Spleen (tissue), 7 donors: ENCODE results near the gene GRPR.

ENCODE experiments used
- POLR2A ChIP-seq, 3 donors: fragments of 450-650 bp; IDR thresholded peaks; one replicate each; pipeline ENCODE4 v1.5.1; 2017; ENCODE audit warnings: antibody characterized with exemption in 3 of 3, mild to moderate bottlenecking in 1 of 3
- POLR2AphosphoS5 ChIP-seq, 3 donors: sonication (generic); formaldehyde crosslinking; IDR thresholded peaks; one replicate each; pipeline ENCODE4 v1.5.1; 2017; ENCODE audit warnings: antibody characterized with exemption in 3 of 3
- TF ChIP-seq, protein P1 (sequence below), 11 experiments: fragments of 200-600 bp in 7 of 11; fragments of 450-650 bp in 4 of 11; sonication (generic) in 4 of 11; IDR thresholded peaks in 8 of 11; conservative IDR thresholded peaks in 3 of 11; 1 replicate in 7 of 11; 2 replicates in 4 of 11; pipeline versions ENCODE4 v1.4.0 to v1.8.0; 2016 to 2021; ENCODE audit warnings: antibody characterized with exemption in 11 of 11, inconsistent platforms in 4 of 11, mild to moderate bottlenecking in 1 of 11
- donor health status: DM: no; HTN: no; CAD: no; lungs with moderate emphysema.
- donor health status: DM: no; HTN: no; CAD: no.
- donor health status: DM: no; HTN: no; CAD: no.

DNA sequence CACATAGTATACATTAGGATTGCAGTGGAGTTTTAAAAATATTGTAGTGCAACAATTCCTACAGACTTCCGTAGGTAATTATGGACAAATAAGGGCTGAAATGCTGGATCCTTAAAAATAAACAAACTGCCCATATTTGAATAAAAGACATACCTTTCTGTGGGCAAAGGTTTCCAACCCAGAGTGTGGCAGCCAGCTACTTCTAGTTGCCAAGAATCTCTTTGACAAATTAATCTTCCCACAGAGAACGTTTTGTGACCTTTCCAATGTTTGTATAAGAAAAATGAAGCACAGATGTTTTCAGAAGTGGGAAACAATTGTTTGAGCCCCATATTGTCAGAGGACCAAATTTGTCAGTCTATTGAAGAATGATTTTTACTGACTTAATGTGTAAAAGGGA, 21.1 kb downstream of the GRPR start:
- TF ChIP-seq, protein P1, sequence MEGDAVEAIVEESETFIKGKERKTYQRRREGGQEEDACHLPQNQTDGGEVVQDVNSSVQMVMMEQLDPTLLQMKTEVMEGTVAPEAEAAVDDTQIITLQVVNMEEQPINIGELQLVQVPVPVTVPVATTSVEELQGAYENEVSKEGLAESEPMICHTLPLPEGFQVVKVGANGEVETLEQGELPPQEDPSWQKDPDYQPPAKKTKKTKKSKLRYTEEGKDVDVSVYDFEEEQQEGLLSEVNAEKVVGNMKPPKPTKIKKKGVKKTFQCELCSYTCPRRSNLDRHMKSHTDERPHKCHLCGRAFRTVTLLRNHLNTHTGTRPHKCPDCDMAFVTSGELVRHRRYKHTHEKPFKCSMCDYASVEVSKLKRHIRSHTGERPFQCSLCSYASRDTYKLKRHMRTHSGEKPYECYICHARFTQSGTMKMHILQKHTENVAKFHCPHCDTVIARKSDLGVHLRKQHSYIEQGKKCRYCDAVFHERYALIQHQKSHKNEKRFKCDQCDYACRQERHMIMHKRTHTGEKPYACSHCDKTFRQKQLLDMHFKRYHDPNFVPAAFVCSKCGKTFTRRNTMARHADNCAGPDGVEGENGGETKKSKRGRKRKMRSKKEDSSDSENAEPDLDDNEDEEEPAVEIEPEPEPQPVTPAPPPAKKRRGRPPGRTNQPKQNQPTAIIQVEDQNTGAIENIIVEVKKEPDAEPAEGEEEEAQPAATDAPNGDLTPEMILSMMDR (IDR thresholded peaks at IDR 0.05 in 8 of 11, conservative IDR thresholded peaks at IDR 0.05 in 3 of 11), result no peak
- TF ChIP-seq POLR2A (IDR thresholded peaks at IDR 0.05) (no peak), POLR2AphosphoS5 (IDR thresholded peaks at IDR 0.05) (no peak)
